Activated T-cell treated with anti-CD3 and anti-CD28 coated beads, Interleukin-2, amount 50 U/mL, for 72 hours (primary cell): Measurements from ENCODE around the gene TMPRSS13. TPM values are rescaled to one million over a fixed set of nuclear protein-coding genes. Genes with fewer than 3 reads are reported as not detected.

Experiments
- ATAC-seq, 2 donors: fragments of 150-1000 bp; cut with Tn5 transposase; replicated peaks in 1 of 2; 2 replicates each; pipeline ENCODE4 v1.10.0; 2021; ENCODE audit warnings: moderate library complexity in 2 of 2, mild to moderate bottlenecking in 1 of 2
- DNase-seq, 2 donors: peaks; one replicate each; pipeline ENCODE4 v3.0.0; 2021 to 2022; ENCODE audit warnings: mixed read lengths in 1 of 2
- H3K27ac Mint-ChIP-seq: one replicate; pipeline ENCODE4 v1.8.0; 2022; ENCODE audit warnings: mild to moderate bottlenecking, moderate library complexity, mixed read lengths
- H3K27me3 Mint-ChIP-seq: one replicate; pipeline ENCODE4 v1.8.0; 2022; ENCODE audit warnings: low read depth, mixed read lengths
- H3K36me3 Mint-ChIP-seq, 2 donors: one replicate each; pipeline ENCODE4 v1.8.0; 2022; ENCODE audit warnings: mixed read lengths in 2 of 2, mild to moderate bottlenecking in 1 of 2; ENCODE audit not compliant: insufficient read depth in 2 of 2
- H3K4me1 Mint-ChIP-seq: one replicate; pipeline ENCODE4 v1.8.0; 2022; ENCODE audit warnings: low read depth, mixed read lengths
- H3K4me3 Mint-ChIP-seq, 2 donors: one replicate each; pipeline ENCODE4 v1.8.0; 2022; ENCODE audit warnings: mild to moderate bottlenecking in 2 of 2, mixed read lengths in 2 of 2, moderate library complexity in 2 of 2
- H3K9me3 Mint-ChIP-seq, 2 donors: one replicate each; pipeline ENCODE4 v1.8.0; 2022; ENCODE audit warnings: mixed read lengths in 2 of 2
- total RNA-seq, 2 donors: library from RNA; stranded (reverse); gene quantifications; one replicate each; pipeline ENCODE4 v1.2.3, GENCODE V29; 2022

Gene TMPRSS13
- total RNA-seq, 2 donors from 2014 or later, result 3.0 to 3.2 TPM

GRCh38 chr11:117879516-117880480 lies 49.4 kb downstream of the TMPRSS13 start:
- peaks cover 2 to 3% of the 10 kb centered on the region in 2 donors for H3K36me3 Mint-ChIP-seq
- H3K4me3 Mint-ChIP-seq, result no peak overlapping the region
- ATAC-seq (no peak), DNase-seq (no peak)
- H3K27ac Mint-ChIP-seq, result no peak overlapping the region
- peaks cover 59% of the 10 kb centered on the region for H3K27me3 Mint-ChIP-seq
- peaks cover 23% of the 10 kb centered on the region for H3K4me1 Mint-ChIP-seq
- no peaks in the 10 kb centered on the region for H3K9me3 Mint-ChIP-seq

DNA sequence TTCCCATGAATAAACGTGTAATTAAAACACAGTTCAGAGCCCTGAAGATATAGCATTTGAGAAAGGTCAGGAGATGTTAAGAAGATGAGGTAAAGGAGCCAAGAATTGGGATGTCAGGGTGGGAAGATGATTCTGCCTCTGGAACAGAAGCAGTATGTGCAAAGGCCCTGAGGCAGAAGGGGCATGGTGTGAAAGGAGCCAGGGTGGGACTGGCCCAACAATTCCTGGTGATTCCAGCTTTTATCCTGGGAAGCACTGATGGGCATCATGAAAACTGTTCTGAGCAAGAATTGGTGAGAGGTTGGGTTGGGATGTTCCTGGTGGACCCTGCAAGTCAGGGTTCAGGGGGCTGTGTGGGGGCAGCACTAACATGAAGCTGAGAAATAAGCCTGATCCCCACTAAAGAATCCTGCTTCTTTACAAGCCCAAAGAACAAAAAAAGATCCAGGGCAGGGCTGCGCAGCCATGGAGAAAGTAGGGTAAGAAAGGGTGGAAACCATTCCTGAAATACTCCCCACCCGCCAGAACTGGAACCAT lies 50.2 kb downstream of the TMPRSS13 start:
- Mint-ChIP-seq H3K36me3 (peaks cover 2 to 3% of the 10 kb centered on the region in 2 donors), H3K4me1 (peaks cover 22% of the 10 kb centered on the region), H3K4me3 (no peak overlapping the region), H3K27me3 (peaks cover 67% of the 10 kb centered on the region), H3K9me3 (no peaks in the 10 kb centered on the region), H3K27ac (no peak overlapping the region)
- DNase-seq (no peak), ATAC-seq (no peak)

DNA sequence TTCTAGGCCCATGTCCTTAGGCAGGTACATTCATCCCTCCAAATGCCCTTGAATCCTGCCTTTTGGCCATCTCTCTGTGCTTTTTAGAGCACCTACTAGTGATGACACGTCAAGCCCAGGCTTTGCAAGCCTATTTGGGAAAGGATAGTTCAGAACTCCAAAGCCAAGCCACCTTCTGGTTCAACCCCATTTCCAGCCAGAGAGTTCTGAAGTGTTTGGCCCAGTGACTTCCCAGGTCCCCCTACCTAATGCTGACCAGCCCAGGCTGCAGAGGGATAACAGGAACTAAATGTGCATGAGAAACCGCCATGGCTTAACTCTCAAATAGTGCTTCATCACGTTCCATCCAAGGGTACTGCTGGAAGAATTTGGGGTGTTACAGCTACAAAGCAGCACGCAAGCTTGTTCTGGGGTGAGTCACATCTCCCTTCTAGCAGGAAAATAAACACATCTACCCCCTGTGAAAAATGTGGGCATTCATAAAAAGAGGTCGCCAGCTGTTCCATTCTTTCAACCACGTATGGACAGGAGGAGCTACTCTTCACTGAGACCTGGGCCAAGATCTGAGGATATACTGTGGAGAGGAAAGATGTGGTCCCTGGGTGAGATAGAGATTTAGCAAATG lies 50.8 kb downstream of the TMPRSS13 start:
- no peaks in the 10 kb centered on the region for H3K9me3 Mint-ChIP-seq
- DNase-seq (no peak), ATAC-seq (no peak)
- peaks cover 2 to 3% of the 10 kb centered on the region in 2 donors for H3K36me3 Mint-ChIP-seq
- no peak overlapping the region for H3K27ac Mint-ChIP-seq
- H3K4me1 Mint-ChIP-seq, result peaks cover 22% of the 10 kb centered on the region
- H3K27me3 Mint-ChIP-seq, result peaks cover 71% of the 10 kb centered on the region
- H3K4me3 Mint-ChIP-seq, result no peak overlapping the region

GRCh38 chr11:117877120-117877784 lies 52.0 kb downstream of the TMPRSS13 start:
- Mint-ChIP-seq H3K4me3 (peak overlapping the region; percentile 54 to 69), H3K4me1 (peaks cover 27% of the 10 kb centered on the region), H3K27me3 (peaks cover 81% of the 10 kb centered on the region), H3K36me3 (peaks cover 2 to 3% of the 10 kb centered on the region in 2 donors), H3K27ac (no peak overlapping the region), H3K9me3 (no peaks in the 10 kb centered on the region)
- DNase-seq (no peak), ATAC-seq (no peak)

- peaks cover 27% of the 10 kb centered on the region for H3K4me1 Mint-ChIP-seq
- H3K36me3 Mint-ChIP-seq, result peaks cover 2 to 3% of the 10 kb centered on the region in 2 donors
- no peaks in the 10 kb centered on the region for H3K9me3 Mint-ChIP-seq
- peaks cover 85% of the 10 kb centered on the region for H3K27me3 Mint-ChIP-seq
- DNase-seq (peak; percentile 8 to 21), ATAC-seq (peak; percentile 34 to 61)
- H3K4me3 Mint-ChIP-seq, result peak within 1 kb of the TSS; percentile 90 to 92
- peak within 1 kb of the TSS; percentile 2 for H3K27ac Mint-ChIP-seq
Observed at GRCh38 chr11:117876341-117877119, 52.7 kb downstream of the TMPRSS13 start, which contains the start of gene FXYD6. Gene FXYD6, minus strand, starts transcription at chr11:117876658. Its CDS starts 33,882 bp downstream, at chr11:117842776.

DNA sequence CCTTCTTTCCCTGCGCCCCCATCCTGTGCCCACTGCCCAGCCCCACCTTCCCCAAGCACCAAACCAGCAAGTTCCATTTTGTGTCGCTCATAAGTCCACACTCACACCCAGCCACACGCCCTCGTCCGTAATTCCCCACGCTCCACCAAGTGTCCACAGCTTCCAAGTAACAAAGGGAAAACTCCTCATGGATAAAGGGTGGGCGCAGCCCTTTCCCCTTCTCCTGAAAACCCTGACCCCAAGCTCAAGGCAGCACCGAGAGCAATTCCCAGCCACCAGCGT lies 53.2 kb downstream of the TMPRSS13 start:
- H3K9me3 Mint-ChIP-seq, result no peaks in the 10 kb centered on the region
- peaks cover 27% of the 10 kb centered on the region for H3K4me1 Mint-ChIP-seq
- DNase-seq (peak in 1 of 2 donors; percentile 8), ATAC-seq (peak in 1 of 2 donors; percentile 38)
- H3K27me3 Mint-ChIP-seq, result peaks cover 82% of the 10 kb centered on the region
- H3K36me3 Mint-ChIP-seq, result peaks cover 2 to 3% of the 10 kb centered on the region in 2 donors
- H3K4me3 Mint-ChIP-seq, result peak overlapping the region; percentile 90 to 92
- H3K27ac Mint-ChIP-seq, result peak overlapping the region; percentile 2

DNA sequence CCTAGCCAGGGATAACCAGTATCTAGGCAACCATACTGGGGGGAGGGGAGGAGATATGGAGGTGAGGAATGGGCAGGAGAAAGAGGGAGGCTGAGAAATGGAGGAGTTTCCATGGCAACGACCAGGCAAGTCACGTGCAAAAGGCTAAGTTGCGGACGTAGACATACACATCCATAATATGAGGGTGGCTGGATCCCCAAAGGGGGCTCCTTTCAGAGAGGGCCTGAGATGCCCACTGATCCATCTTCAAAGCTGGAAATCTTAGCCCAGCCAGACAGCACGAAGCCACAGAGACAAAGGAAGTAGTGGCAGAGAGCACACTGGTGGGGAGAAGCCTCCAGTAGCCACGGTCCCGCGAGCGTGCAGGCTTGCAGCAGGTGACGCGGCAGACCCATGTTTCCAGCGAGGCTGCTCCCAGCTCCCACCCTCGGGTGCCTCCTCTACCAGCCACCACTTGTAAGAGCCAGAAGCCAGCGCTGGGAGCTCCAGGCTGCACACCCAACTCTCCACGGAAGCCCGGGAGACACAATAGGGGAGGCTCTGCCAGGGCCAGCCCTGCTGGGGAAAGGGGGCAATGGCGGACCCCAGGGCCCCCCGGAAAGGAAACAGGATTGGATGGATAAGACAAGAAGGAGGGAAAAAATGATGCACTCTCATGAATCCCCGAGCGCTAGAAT lies 53.7 kb downstream of the TMPRSS13 start:
- H3K4me3 Mint-ChIP-seq, result peak overlapping the region; percentile 90 to 92
- peaks cover 27% of the 10 kb centered on the region for H3K4me1 Mint-ChIP-seq
- H3K9me3 Mint-ChIP-seq, result no peaks in the 10 kb centered on the region
- peaks cover 81% of the 10 kb centered on the region for H3K27me3 Mint-ChIP-seq
- no peak overlapping the region for H3K27ac Mint-ChIP-seq
- peaks cover 2 to 3% of the 10 kb centered on the region in 2 donors for H3K36me3 Mint-ChIP-seq
- peak; percentile 45 to 51 for ATAC-seq
- DNase-seq, result peak; percentile 14 to 32

- Mint-ChIP-seq H3K4me3 (peak overlapping the region; percentile 90 to 92), H3K27ac (no peak overlapping the region), H3K9me3 (no peaks in the 10 kb centered on the region), H3K4me1 (peaks cover 27% of the 10 kb centered on the region), H3K36me3 (peaks cover 2 to 3% of the 10 kb centered on the region in 2 donors), H3K27me3 (peaks cover 75% of the 10 kb centered on the region)
- no peak for DNase-seq
- peak; percentile 18 to 37 for ATAC-seq
Observed at GRCh38 chr11:117874910-117875381, 54.3 kb downstream of the TMPRSS13 start.

DNA sequence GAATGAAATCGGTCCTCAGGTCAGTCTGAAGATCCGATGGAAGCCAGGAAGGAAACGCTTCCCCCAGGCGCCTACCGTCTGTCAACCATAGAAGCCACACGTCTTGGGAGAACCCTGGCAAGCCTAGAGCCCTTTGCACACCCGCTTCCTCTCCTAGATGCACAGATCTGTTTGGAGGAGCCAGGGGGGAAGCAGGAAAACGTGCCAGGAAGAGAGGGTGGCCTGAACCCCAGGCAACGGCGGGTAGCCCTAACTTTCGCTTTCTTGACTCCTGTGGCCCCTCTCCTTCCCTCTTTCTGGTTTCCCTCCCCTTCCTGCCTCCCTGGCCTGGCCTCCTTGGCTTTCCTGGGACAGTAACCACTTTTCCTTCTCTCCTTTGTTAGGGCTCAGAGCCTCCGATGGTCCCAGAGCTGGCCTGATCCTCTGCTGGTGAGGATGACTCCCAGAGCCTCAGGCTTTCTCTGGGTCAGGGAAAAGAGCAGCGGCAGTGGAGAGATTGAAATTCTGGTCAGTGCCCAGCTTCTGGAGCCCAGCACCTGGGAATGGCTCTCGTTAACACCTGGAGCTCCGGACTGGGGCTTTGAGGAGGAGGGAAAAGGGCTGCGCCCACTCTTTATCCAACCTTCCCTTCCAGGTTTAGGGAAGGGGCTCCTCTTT lies 54.8 kb downstream of the TMPRSS13 start:
- Mint-ChIP-seq H3K4me3 (no peak overlapping the region), H3K27me3 (peaks cover 73% of the 10 kb centered on the region), H3K9me3 (no peaks in the 10 kb centered on the region), H3K27ac (no peak overlapping the region), H3K4me1 (peaks cover 27% of the 10 kb centered on the region), H3K36me3 (peaks cover 2 to 3% of the 10 kb centered on the region in 2 donors)
- ATAC-seq (no peak), DNase-seq (no peak)

DNA sequence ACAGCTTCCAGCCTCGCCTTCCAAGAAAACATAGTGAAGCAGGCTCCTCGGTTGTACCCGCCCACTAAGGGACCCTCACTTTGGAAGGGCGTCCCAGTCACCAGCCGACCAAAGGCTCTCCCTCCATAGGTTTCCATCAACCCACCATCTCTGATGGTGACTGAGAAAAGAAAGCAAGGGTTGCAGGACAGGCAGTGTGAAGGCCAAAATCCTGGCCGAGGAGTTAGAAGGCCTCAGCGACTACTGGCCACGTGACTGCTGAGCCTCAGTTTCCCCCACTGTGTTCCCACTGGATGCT lies 55.4 kb downstream of the TMPRSS13 start:
- no peak overlapping the region for H3K27ac Mint-ChIP-seq
- H3K4me3 Mint-ChIP-seq, result no peak overlapping the region
- H3K36me3 Mint-ChIP-seq, result peaks cover 2 to 3% of the 10 kb centered on the region in 2 donors
- H3K4me1 Mint-ChIP-seq, result peaks cover 27% of the 10 kb centered on the region
- H3K9me3 Mint-ChIP-seq, result no peaks in the 10 kb centered on the region
- no peak for ATAC-seq
- peaks cover 70% of the 10 kb centered on the region for H3K27me3 Mint-ChIP-seq
- DNase-seq, result no peak

DNA sequence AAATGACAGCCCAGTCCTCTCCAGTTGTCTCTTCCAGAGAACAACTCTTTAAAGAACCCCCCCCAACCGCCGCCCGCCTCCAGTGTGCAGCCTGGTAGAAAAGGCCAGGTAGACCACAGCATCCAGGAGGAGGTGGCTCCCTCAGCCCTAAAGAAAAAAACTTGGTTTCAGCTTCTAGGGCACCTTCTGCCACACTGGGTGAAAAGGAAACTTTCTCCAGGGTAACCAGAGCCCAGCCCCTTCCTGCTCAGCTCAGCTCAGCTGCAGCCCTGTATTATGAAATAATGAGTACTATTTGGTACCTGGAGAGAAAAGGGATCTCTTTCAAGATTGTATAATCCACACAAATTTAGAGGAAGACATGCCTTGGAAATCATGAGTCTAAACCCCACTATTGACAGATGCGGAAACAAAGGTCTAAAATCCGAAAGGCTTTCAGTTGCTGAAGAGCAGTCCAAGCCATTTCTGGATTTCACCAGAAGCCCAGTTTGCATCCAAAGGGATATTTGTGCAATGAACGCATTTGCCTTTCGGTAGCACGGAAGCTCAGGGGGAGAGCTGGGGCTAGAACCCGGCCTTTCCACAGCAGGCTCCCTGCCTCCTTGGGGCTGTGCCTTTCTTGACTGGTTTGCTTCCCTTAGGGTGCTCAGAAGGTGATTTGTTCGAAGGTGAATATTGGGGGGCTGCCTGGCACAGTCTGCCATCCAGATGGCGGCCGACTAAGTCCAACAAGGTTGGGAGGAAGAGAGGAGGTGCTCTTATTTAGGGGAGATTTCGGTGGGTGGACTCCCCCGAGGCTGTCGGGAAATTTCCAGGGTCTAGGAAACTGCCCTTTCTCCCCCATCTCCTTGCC lies 56.0 kb downstream of the TMPRSS13 start:
- Mint-ChIP-seq H3K36me3 (peaks cover 2 to 3% of the 10 kb centered on the region in 2 donors), H3K27ac (no peak overlapping the region), H3K4me3 (no peak overlapping the region), H3K9me3 (no peaks in the 10 kb centered on the region), H3K4me1 (peaks cover 30% of the 10 kb centered on the region), H3K27me3 (peaks cover 67% of the 10 kb centered on the region)
- no peak for DNase-seq
- ATAC-seq, result no peak
